ENCODE measurements around the gene ATP5F1D. TPM values are rescaled to one million over a fixed set of nuclear protein-coding genes. Genes with fewer than 3 reads are reported as not detected.

Gene ATP5F1D
- total RNA-seq, 1 experiment from 2014 or later: 126 TPM

DNA sequence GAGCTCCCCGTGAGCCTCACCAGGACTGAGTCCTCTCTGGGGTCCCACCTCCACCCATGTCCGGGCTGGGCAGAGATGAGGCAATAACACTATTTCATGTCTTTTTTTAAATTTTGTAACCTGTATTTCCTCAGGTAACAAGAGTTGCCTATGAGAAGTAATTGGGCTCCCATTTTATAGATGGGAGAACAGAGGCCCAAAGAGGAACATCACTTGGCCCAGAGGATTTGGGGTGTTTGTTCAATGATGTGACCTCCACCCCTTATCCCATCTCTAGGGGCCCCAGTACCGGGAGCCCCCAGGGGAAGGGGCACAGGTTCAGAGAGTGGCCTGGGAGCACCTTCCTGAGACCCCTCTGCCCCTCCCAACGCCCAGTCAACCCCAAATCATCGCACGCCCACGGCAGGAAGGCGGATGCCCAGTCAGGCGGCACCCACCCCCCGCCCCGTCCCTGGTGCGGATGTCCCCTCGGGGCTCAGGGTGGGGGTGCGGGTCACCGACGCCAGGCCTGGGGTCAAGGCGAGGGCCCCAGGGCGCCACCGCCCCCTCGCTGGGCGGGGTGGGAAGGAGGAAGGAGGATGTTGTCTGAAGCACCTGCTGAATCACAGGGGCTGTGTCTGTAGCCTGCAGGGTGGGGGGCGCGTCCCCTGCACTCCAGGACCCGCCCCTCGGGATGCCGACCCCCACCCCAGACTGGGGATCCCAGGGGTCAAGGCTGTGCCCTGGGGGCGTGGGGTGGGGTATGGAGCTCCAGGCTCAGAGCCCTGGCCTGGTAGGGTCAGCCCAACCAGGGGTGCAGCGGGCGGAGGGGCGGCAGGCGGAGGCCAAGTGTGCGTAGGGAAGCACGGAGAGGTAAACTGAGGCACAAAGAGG lies 18.6 kb downstream of the ATP5F1D start:
- BruUV-seq (replicated peaks): no TSS peak
- Mint-ChIP-seq H3K4me1 (ENCODE audit: low read depth, unreplicated experiment) (peaks cover 24% of the 10 kb centered on the region), H3K9me3 (ENCODE audit: unreplicated experiment) (no peaks in the 10 kb centered on the region), H3K36me3 (ENCODE audit: insufficient read depth, unreplicated experiment) (peaks cover 90% of the 10 kb centered on the region), H3K4me3 (ENCODE audit: unreplicated experiment) (peak overlapping the region; percentile 78), H3K27ac (ENCODE audit: unreplicated experiment) (peak overlapping the region; percentile 98), H3K27me3 (ENCODE audit: insufficient read depth, unreplicated experiment) (no peaks in the 10 kb centered on the region)
- no peaks in the 10 kb centered on the region for H3K27me3 ChIP-seq (replicated peaks; ENCODE audit: control insufficient read depth, insufficient read depth, low read length)
- intact Hi-C loops (cut with micrococcal nuclease; ENCODE audit: unreplicated experiment): loop anchor here (1.0 kb wide), 2 partner anchors 9 kb away; partner anchors contain the start of gene CIRBP
- peaks cover 72% of the 10 kb centered on the region for H3K4me1 ChIP-seq
- POLR2A ChIA-PET: interaction anchor here (0.5 to 3.1 kb wide), 6 partner anchors 9 to 345 kb away, joined by 3 to 62 read pairs (median 3); partner anchors contain the start of gene CIRBP
- DNase-seq: peak in 1 of 2 experiments; percentile 53
- no peaks in the 10 kb centered on the region for H3K9me3 ChIP-seq
- TF ChIP-seq, protein P1, sequence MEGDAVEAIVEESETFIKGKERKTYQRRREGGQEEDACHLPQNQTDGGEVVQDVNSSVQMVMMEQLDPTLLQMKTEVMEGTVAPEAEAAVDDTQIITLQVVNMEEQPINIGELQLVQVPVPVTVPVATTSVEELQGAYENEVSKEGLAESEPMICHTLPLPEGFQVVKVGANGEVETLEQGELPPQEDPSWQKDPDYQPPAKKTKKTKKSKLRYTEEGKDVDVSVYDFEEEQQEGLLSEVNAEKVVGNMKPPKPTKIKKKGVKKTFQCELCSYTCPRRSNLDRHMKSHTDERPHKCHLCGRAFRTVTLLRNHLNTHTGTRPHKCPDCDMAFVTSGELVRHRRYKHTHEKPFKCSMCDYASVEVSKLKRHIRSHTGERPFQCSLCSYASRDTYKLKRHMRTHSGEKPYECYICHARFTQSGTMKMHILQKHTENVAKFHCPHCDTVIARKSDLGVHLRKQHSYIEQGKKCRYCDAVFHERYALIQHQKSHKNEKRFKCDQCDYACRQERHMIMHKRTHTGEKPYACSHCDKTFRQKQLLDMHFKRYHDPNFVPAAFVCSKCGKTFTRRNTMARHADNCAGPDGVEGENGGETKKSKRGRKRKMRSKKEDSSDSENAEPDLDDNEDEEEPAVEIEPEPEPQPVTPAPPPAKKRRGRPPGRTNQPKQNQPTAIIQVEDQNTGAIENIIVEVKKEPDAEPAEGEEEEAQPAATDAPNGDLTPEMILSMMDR (IDR thresholded peaks at IDR 0.05; ENCODE audit: insufficient read depth in 1 of 2, low read depth in 1 of 2, low read length in 1 of 2, severe bottlenecking in 1 of 2, unreplicated experiment in 1 of 2): no peak
- CTCF ChIA-PET: interaction anchor here (0.5 to 5.2 kb wide), 4 partner anchors 9 to 231 kb away, joined by 3 to 41 read pairs (median 4); partner anchors contain the start of genes CIRBP and REEP6
- H3K4me3 ChIP-seq (ENCODE audit: low read depth, low read length): peak overlapping the region; percentile 39
- peaks cover 7% of the 10 kb centered on the region for H3K36me3 ChIP-seq (ENCODE audit: control insufficient read depth, insufficient read depth, low read length)

DNA sequence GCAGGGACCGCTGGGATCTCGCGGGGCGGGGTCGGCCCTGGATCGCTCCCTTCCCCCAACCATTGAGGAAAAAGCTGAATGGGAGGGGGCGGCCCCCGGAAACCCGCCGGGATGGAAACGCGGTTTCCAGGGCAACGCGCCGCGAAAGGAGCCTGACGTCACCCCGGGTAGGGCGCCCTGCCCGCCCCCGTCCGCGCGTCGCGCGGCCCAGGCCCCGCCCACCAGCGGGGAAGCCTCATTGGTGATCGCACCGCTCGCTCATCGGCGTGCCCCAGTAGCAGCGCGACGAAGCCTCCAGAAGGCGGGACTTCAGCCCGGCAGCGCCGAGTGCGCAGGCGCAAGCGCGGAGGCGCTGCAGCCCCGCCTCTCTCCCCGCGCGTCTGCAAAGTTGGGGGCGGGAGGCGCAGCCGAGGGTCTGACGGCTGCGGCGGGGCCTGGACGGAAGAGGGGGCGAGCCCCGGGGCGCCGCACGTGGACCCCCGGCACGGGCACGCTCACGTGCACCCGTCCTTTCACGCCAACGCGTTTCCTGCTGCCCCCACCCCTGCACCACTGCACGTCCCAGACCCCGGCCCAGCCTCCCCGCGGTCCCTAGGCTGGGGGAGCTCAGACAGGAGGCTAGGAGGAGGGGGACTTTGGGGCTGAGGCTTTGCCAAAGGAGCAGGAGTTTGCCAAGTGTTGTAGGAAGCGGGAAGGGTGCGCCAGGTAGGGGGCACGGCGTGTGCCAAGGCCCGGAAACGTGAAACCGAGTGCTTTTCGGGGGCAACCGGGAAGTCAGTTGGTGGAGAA lies 19.4 kb downstream of the ATP5F1D start:
- POLR2A ChIA-PET: interaction anchor here (0.6 to 3.1 kb wide), 5 partner anchors 8 to 345 kb away, joined by 3 to 62 read pairs (median 3); partner anchors contain the start of gene CIRBP
- Histone ChIP-seq H3K9me3 (no peaks in the 10 kb centered on the region), H3K36me3 (ENCODE audit: control insufficient read depth, insufficient read depth, low read length) (peaks cover 1% of the 10 kb centered on the region), H3K4me3 (ENCODE audit: low read depth, low read length) (peak overlapping the region; percentile 65), H3K4me1 (peaks cover 66% of the 10 kb centered on the region), H3K27me3 (replicated peaks; ENCODE audit: control insufficient read depth, insufficient read depth, low read length) (no peaks in the 10 kb centered on the region)
- Mint-ChIP-seq H3K27ac (ENCODE audit: unreplicated experiment) (peak overlapping the region; percentile 98), H3K36me3 (ENCODE audit: insufficient read depth, unreplicated experiment) (peaks cover 89% of the 10 kb centered on the region), H3K4me3 (ENCODE audit: unreplicated experiment) (peak overlapping the region; percentile 78), H3K27me3 (ENCODE audit: insufficient read depth, unreplicated experiment) (no peaks in the 10 kb centered on the region), H3K9me3 (ENCODE audit: unreplicated experiment) (no peaks in the 10 kb centered on the region), H3K4me1 (ENCODE audit: low read depth, unreplicated experiment) (peaks cover 24% of the 10 kb centered on the region)
- CTCF ChIA-PET: interaction anchor here (5.2 kb wide), 1 partner anchor 17 kb away, joined by 41 read pairs; no protein-coding TSS in a partner anchor
- peak; percentile 96 to 97 for DNase-seq
- intact Hi-C loops (cut with micrococcal nuclease; ENCODE audit: unreplicated experiment): no loop called here
- TF ChIP-seq, protein P1 (IDR thresholded peaks at IDR 0.05; ENCODE audit: insufficient read depth in 1 of 2, low read depth in 1 of 2, low read length in 1 of 2, severe bottlenecking in 1 of 2, unreplicated experiment in 1 of 2): no peak
- BruUV-seq (replicated peaks): no TSS peak

DNA sequence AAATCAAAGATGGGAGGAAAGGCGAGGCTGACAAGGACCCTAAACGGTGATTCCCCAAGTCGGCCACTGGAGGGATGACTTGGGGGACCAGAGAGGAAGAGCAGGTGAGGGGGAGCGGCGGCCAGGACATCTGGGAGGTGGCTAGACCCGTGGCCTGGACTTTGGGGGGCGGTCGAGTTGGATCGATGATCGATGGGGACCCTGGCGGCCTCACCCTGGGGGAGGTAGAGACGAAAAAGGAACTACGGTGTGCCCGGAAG lies 19.9 kb downstream of the ATP5F1D start:
- intact Hi-C loops (cut with micrococcal nuclease; ENCODE audit: unreplicated experiment): no loop called here

More for the DNA sequence above, 19.9 kb downstream of the ATP5F1D start:
- H3K27me3 Mint-ChIP-seq (ENCODE audit: insufficient read depth, unreplicated experiment): no peaks in the 10 kb centered on the region
- POLR2A ChIA-PET: interaction anchor here (1.8 to 3.1 kb wide), 2 partner anchors 8 kb away, joined by 8 to 62 read pairs; partner anchors contain the start of gene CIRBP
- peak overlapping the region; percentile 65 for H3K4me3 ChIP-seq (ENCODE audit: low read depth, low read length)
- H3K4me3 Mint-ChIP-seq (ENCODE audit: unreplicated experiment): peak overlapping the region; percentile 78
- H3K4me1 ChIP-seq: peaks cover 65% of the 10 kb centered on the region
- CTCF ChIA-PET: interaction anchor here (5.2 kb wide), 1 partner anchor 17 kb away, joined by 41 read pairs; no protein-coding TSS in a partner anchor
- H3K9me3 ChIP-seq: no peaks in the 10 kb centered on the region
- DNase-seq: no peak
- H3K4me1 Mint-ChIP-seq (ENCODE audit: low read depth, unreplicated experiment): peaks cover 24% of the 10 kb centered on the region
- peaks cover under 1% of the 10 kb centered on the region for H3K36me3 ChIP-seq (ENCODE audit: control insufficient read depth, insufficient read depth, low read length)
- BruUV-seq (replicated peaks): no TSS peak
- TF ChIP-seq, protein P1 (IDR thresholded peaks at IDR 0.05; ENCODE audit: insufficient read depth in 1 of 2, low read depth in 1 of 2, low read length in 1 of 2, severe bottlenecking in 1 of 2, unreplicated experiment in 1 of 2): peak in 1 of 2 experiments; percentile 1
- no peaks in the 10 kb centered on the region for H3K9me3 Mint-ChIP-seq (ENCODE audit: unreplicated experiment)
- peaks cover 89% of the 10 kb centered on the region for H3K36me3 Mint-ChIP-seq (ENCODE audit: insufficient read depth, unreplicated experiment)
- peak overlapping the region; percentile 98 for H3K27ac Mint-ChIP-seq (ENCODE audit: unreplicated experiment)
- no peaks in the 10 kb centered on the region for H3K27me3 ChIP-seq (replicated peaks; ENCODE audit: control insufficient read depth, insufficient read depth, low read length)
